HG03432 (cell line): ENCODE results near the gene CDK19.

ENCODE experiments used
- ATAC-seq: cut with Tn5 transposase; IDR thresholded peaks from one replicate; pipeline ENCODE4 v1.9.1; 2021; ENCODE audit warnings: mild to moderate bottlenecking, moderate library complexity; ENCODE audit not compliant: unreplicated experiment

The CDK19 gene

GRCh38 chr6:110708295-110708950 lies 106.8 kb downstream of the CDK19 start:
- no peak for ATAC-seq

- ATAC-seq = no peak
These were observed 109.7 kb downstream of the CDK19 start for GRCh38 chr6:110705543-110705942.

GRCh38 chr6:110703906-110704594 lies 111.2 kb downstream of the CDK19 start:
- ATAC-seq = no peak

GRCh38 chr6:110703010-110703905 lies 112.0 kb downstream of the CDK19 start:
- ATAC-seq = peak; percentile 60

GRCh38 chr6:110699780-110700179 lies 115.5 kb downstream of the CDK19 start:
- ATAC-seq = no peak

GRCh38 chr6:110693994-110694393 lies 121.3 kb downstream of the CDK19 start:
- no peak for ATAC-seq

- no peak for ATAC-seq
These were observed 122.0 kb downstream of the CDK19 start for GRCh38 chr6:110693296-110693695.

- ATAC-seq = no peak
These were observed 124.4 kb downstream of the CDK19 start for GRCh38 chr6:110690916-110691315.

- no peak for ATAC-seq
These were observed 125.1 kb downstream of the CDK19 start for GRCh38 chr6:110690106-110690654.

- no peak for ATAC-seq
These were observed 125.9 kb downstream of the CDK19 start for GRCh38 chr6:110689275-110689935.

- no peak for ATAC-seq
These were observed 126.5 kb downstream of the CDK19 start for GRCh38 chr6:110688661-110689268.

- no peak for ATAC-seq
These were observed 127.9 kb downstream of the CDK19 start for GRCh38 chr6:110687326-110687725.

GRCh38 chr6:110683241-110683640 lies 132.0 kb downstream of the CDK19 start:
- ATAC-seq = no peak

GRCh38 chr6:110682460-110682853 lies 132.8 kb downstream of the CDK19 start:
- ATAC-seq = peak; percentile 99

- no peak for ATAC-seq
These were observed 133.5 kb downstream of the CDK19 start for GRCh38 chr6:110681543-110682459.

- ATAC-seq = no peak
These were observed 138.9 kb downstream of the CDK19 start for GRCh38 chr6:110676396-110676795.

- ATAC-seq = no peak
These were observed 141.2 kb downstream of the CDK19 start for GRCh38 chr6:110674096-110674495.

GRCh38 chr6:110672122-110672521 lies 143.1 kb downstream of the CDK19 start:
- no peak for ATAC-seq

- ATAC-seq = no peak
These were observed 143.8 kb downstream of the CDK19 start for GRCh38 chr6:110671447-110671846.
